K562 (cell line): ENCODE measurements around the gene KCNJ12. TPM values are rescaled to one million over a fixed set of nuclear protein-coding genes. Genes with fewer than 3 reads are reported as not detected.

Source experiments
- NONO ChIP-seq, 2 experiments: fragments of 200-400 bp in 1 of 2; fragments of 450-650 bp in 1 of 2; formaldehyde crosslinking in 1 of 2; IDR thresholded peaks; 2 replicates each; pipeline ENCODE4 v1.6.1; 2017; ENCODE audit warnings: low read depth in 2 of 2, mild to moderate bottlenecking in 2 of 2, moderate library complexity in 2 of 2, low read length in 1 of 2
- TARDBP ChIP-seq: fragments of 450-650 bp; IDR thresholded peaks from 2 replicates; pipeline ENCODE4 v1.6.1; 2016
- polyA plus RNA-seq, 8 experiments: library from polyadenylated mRNA; depleted of rRNA in 4 of 8; stranded (reverse) in 5 of 8; unstranded in 3 of 8; fragments of >200 nt; fragmentation: Nextera tagmentation in 2 of 8; fragmentation: Illumina TruSeq in 1 of 8; extraction: Ambion mirVana in 2 of 8; extraction: Trizol in 1 of 8; gene quantifications; 2 replicates each; pipeline versions ENCODE4 v1.2.1 to v1.2.3, GENCODE V29; 2011 to 2014; ENCODE audit warnings: inconsistent platforms in 1 of 8, missing spikeins in 1 of 8
- total RNA-seq, 7 experiments: library from RNA; depleted of rRNA in 6 of 7; stranded (reverse); fragments of >200 nt in 6 of 7; fragmentation: Illumina TruSeq in 2 of 7; extraction: Trizol in 2 of 7; gene quantifications; 2 replicates each; pipeline versions ENCODE4 v1.2.1 to v1.2.3, GENCODE V29; 2011 to 2021; ENCODE audit warnings: low replicate concordance in 1 of 7
- TF ChIP-seq, protein P1 (sequence below): fragments of 200-800 bp; sonication (Bioruptor generic); IDR thresholded peaks from 2 replicates; pipeline ENCODE4 v1.6.1; 2017; ENCODE audit warnings: missing genetic modification characterization, missing compliant biosample characterization
- TF ChIP-seq, protein P2 (sequence below): fragments of 450-650 bp; IDR thresholded peaks from 2 replicates; pipeline ENCODE4 v1.6.1; 2016; ENCODE audit warnings: missing biosample characterization, missing genetic modification characterization
- TF ChIP-seq, protein P3 (sequence below): fragments of 450-650 bp; IDR thresholded peaks from 2 replicates; pipeline ENCODE4 v1.6.1; 2017; ENCODE audit warnings: antibody characterized with exemption, mild to moderate bottlenecking

KCNJ12 gene
- total and polyA plus RNA-seq, 9 of the 15 experiments (the other 6 are each of a cell fraction or from before 2014, with no cell fraction given), result 0.02 TPM; not detected in 8

DNA sequence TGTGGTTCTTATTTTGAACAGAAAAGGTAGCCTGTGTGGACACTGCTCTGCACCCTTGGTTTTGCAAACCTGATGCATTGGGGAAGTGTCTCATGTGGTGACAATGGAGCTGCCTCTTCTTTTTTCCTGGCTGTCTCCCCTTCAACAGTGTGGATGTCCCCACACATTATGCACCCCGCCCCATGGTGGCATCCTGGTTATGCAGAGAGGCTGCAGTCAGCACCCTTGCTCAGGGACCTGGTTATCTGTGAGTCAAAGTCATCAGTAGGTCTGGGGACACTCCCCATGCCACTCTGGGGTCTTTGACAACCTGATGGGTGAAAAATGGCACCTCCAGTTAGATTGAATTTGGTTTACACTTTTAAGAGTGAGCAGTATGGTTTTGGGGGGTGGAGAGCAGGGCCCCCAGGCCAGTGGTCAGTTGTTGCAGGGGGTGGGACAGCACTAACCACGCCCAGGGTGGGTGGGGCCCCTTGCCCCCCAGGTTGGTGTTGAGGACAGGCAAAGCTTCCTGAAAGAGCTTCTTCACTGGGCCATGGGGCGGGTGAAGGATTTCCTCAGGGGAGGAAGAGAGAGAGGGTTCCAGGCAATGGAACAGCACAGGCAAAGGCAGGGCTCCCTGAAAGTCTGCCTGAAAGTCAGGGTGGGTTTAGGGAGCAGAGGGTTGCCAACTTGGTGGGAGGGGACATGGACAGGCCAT, 24.6 kb upstream of the KCNJ12 start (continued):
- TF ChIP-seq, protein P1, sequence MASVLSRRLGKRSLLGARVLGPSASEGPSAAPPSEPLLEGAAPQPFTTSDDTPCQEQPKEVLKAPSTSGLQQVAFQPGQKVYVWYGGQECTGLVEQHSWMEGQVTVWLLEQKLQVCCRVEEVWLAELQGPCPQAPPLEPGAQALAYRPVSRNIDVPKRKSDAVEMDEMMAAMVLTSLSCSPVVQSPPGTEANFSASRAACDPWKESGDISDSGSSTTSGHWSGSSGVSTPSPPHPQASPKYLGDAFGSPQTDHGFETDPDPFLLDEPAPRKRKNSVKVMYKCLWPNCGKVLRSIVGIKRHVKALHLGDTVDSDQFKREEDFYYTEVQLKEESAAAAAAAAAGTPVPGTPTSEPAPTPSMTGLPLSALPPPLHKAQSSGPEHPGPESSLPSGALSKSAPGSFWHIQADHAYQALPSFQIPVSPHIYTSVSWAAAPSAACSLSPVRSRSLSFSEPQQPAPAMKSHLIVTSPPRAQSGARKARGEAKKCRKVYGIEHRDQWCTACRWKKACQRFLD, result no peak
- TF ChIP-seq, protein P2, sequence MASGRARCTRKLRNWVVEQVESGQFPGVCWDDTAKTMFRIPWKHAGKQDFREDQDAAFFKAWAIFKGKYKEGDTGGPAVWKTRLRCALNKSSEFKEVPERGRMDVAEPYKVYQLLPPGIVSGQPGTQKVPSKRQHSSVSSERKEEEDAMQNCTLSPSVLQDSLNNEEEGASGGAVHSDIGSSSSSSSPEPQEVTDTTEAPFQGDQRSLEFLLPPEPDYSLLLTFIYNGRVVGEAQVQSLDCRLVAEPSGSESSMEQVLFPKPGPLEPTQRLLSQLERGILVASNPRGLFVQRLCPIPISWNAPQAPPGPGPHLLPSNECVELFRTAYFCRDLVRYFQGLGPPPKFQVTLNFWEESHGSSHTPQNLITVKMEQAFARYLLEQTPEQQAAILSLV (tag), result no peak
- TF ChIP-seq, protein P3, sequence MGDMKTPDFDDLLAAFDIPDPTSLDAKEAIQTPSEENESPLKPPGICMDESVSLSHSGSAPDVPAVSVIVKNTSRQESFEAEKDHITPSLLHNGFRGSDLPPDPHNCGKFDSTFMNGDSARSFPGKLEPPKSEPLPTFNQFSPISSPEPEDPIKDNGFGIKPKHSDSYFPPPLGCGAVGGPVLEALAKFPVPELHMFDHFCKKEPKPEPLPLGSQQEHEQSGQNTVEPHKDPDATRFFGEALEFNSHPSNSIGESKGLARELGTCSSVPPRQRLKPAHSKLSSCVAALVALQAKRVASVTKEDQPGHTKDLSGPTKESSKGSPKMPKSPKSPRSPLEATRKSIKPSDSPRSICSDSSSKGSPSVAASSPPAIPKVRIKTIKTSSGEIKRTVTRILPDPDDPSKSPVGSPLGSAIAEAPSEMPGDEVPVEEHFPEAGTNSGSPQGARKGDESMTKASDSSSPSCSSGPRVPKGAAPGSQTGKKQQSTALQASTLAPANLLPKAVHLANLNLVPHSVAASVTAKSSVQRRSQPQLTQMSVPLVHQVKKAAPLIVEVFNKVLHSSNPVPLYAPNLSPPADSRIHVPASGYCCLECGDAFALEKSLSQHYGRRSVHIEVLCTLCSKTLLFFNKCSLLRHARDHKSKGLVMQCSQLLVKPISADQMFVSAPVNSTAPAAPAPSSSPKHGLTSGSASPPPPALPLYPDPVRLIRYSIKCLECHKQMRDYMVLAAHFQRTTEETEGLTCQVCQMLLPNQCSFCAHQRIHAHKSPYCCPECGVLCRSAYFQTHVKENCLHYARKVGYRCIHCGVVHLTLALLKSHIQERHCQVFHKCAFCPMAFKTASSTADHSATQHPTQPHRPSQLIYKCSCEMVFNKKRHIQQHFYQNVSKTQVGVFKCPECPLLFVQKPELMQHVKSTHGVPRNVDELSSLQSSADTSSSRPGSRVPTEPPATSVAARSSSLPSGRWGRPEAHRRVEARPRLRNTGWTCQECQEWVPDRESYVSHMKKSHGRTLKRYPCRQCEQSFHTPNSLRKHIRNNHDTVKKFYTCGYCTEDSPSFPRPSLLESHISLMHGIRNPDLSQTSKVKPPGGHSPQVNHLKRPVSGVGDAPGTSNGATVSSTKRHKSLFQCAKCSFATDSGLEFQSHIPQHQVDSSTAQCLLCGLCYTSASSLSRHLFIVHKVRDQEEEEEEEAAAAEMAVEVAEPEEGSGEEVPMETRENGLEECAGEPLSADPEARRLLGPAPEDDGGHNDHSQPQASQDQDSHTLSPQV, result no peak
- TF ChIP-seq NONO (IDR thresholded peaks at IDR 0.05; ENCODE audit: low read depth in 2 of 2, low read length in 1 of 2) (no peak), TARDBP (no peak)
- TF ChIP-seq, all 486 proteins: peak for 0
